Stomach (tissue), 9 donors: ENCODE data around the gene HOXC13. TPM values are rescaled to one million over a fixed set of nuclear protein-coding genes. Genes with fewer than 3 reads are reported as not detected.

Experiments used
- DNase-seq, 2 donors: peaks; one replicate each; pipeline versions ENCODE4 v3.0.0 to v3.0.0-alpha.2; 2013 to 2019
- H3K27ac ChIP-seq, 5 donors: fragments of 200-600 bp in 4 of 5; sonication (generic) in 4 of 5; one replicate each; pipeline ENCODE4 v1.5.1; 2013 to 2019; ENCODE audit warnings: mild to moderate bottlenecking in 1 of 5, moderate library complexity in 1 of 5
- H3K27me3 ChIP-seq, 3 donors: fragments of 200-600 bp; sonication (generic); one replicate each; pipeline ENCODE4 v1.5.1; 2017 to 2019; ENCODE audit warnings: mixed run types in 1 of 3
- H3K36me3 ChIP-seq, 4 donors: fragments of 200-600 bp; sonication (generic); 1 replicate in 3 of 4; 2 replicates in 1 of 4; pipeline ENCODE4 v1.5.1; 2016 to 2019
- H3K4me1 ChIP-seq, 4 donors: fragments of 200-600 bp; sonication (generic); one replicate each; pipeline ENCODE4 v1.5.1; 2016 to 2019
- H3K4me3 ChIP-seq, 4 donors: fragments of 200-600 bp; sonication (generic) in 3 of 4; one replicate each; pipeline ENCODE4 v1.5.1; 2016 to 2019; ENCODE audit warnings: mild to moderate bottlenecking in 1 of 4
- H3K9me3 ChIP-seq, 4 donors: fragments of 200-600 bp; sonication (generic); one replicate each; pipeline ENCODE4 v1.5.1; 2016 to 2019
- EP300 ChIP-seq: sonication (generic); formaldehyde crosslinking; IDR thresholded peaks from one replicate; pipeline ENCODE4 v1.6.1; 2017; ENCODE audit warnings: antibody characterized with exemption
- POLR2A ChIP-seq, 4 donors: fragments of 450-650 bp; IDR thresholded peaks; one replicate each; pipeline ENCODE4 v1.6.1; 2016; ENCODE audit warnings: antibody characterized with exemption in 4 of 4, control low read depth in 2 of 4, mild to moderate bottlenecking in 1 of 4, moderate library complexity in 1 of 4
- POLR2AphosphoS5 ChIP-seq, 3 donors: sonication (generic); formaldehyde crosslinking; IDR thresholded peaks; one replicate each; pipeline ENCODE4 v1.6.1; 2016; ENCODE audit warnings: antibody characterized with exemption in 3 of 3
- WGBS, 5 donors: extraction: QIAGEN DNeasy Blood & Tissue Kit in 3 of 5; methylation state at CpG; one replicate each; pipeline versions ENCODE4 v1.1.5 to v1.1.7; 2013 to 2018; 5-methylcytosine and 5-hydroxymethylcytosine counted together
- intact Hi-C: fragments of 100-400 bp; cut with DNase I; formaldehyde crosslinking; loops from one replicate; pipeline ENCODE4 v1.15.1; 2023; ENCODE audit warnings: low total_unique reads
- polyA plus RNA-seq, 3 donors: library from polyadenylated mRNA; stranded (reverse); fragments of 200-250 nt; gene quantifications; one replicate each; pipeline ENCODE4 v1.2.3, GENCODE V29; 2013
- total RNA-seq, 5 donors: library from RNA; depleted of rRNA; stranded (reverse); fragments of >200 nt; gene quantifications; one replicate each; pipeline versions ENCODE4 v1.1.0 to v1.2.3, GENCODE V29; 2014 to 2016
- TF ChIP-seq, protein P1 (sequence below), 7 experiments: fragments of 450-650 bp in 4 of 7; fragments of 200-600 bp in 3 of 7; sonication (generic) in 3 of 7; IDR thresholded peaks; one replicate each; pipeline ENCODE4 v1.5.1; 2016 to 2019; ENCODE audit warnings: antibody characterized with exemption in 7 of 7, control low read depth in 2 of 7, mild to moderate bottlenecking in 1 of 7
- donor health status: healthy with polysubstance abuse.
- donor health status: Bipolar disorder and iron deficiency.
- donor health status: healthy.

Gene HOXC13
- total and polyA plus RNA-seq, 8 donors: not detected

DNA sequence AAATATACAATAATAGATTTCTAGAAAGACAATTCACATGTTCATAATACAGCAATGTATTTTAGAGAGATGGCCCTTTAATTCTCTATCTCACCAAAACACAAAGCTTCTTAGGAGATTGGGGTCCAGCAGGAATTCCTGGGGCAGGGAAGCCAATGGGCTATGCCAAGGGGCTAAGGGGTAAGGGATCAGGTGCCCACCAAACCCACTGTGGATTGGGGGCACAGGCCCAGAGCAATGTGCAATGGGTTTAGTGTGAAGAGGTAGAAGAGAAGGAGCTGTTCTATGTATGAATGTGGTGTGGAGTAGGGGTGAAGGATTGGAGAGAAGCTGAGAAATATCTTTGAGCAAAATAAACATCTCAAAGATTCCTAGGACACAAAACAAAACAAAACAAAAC lies 2.6 kb downstream of the HOXC13 start:
- no peaks in the 10 kb centered on the region for H3K36me3 ChIP-seq
- H3K27me3 ChIP-seq: peaks cover 47 to 100% (median 97%) of the 10 kb centered on the region in 3 donors
- H3K4me1 ChIP-seq: peaks cover 0 to 31% (median 15%) of the 10 kb centered on the region in 4 donors
- DNase-seq: no peak
- TF ChIP-seq, protein P1, sequence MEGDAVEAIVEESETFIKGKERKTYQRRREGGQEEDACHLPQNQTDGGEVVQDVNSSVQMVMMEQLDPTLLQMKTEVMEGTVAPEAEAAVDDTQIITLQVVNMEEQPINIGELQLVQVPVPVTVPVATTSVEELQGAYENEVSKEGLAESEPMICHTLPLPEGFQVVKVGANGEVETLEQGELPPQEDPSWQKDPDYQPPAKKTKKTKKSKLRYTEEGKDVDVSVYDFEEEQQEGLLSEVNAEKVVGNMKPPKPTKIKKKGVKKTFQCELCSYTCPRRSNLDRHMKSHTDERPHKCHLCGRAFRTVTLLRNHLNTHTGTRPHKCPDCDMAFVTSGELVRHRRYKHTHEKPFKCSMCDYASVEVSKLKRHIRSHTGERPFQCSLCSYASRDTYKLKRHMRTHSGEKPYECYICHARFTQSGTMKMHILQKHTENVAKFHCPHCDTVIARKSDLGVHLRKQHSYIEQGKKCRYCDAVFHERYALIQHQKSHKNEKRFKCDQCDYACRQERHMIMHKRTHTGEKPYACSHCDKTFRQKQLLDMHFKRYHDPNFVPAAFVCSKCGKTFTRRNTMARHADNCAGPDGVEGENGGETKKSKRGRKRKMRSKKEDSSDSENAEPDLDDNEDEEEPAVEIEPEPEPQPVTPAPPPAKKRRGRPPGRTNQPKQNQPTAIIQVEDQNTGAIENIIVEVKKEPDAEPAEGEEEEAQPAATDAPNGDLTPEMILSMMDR (IDR thresholded peaks at IDR 0.05): no peak
- TF ChIP-seq POLR2AphosphoS5 (IDR thresholded peaks at IDR 0.05): no peak
- no peak for TF ChIP-seq POLR2A (IDR thresholded peaks at IDR 0.05)
- no peak for TF ChIP-seq EP300
- H3K9me3 ChIP-seq: no peaks in the 10 kb centered on the region
- intact Hi-C loops: no loop called here
- H3K27ac ChIP-seq: no peak overlapping the region
- H3K4me3 ChIP-seq: no peak overlapping the region

GRCh38 chr12:53941750-53942149 lies 3.1 kb downstream of the HOXC13 start:
- Histone ChIP-seq H3K4me3 (no peak overlapping the region), H3K9me3 (no peaks in the 10 kb centered on the region), H3K27me3 (peaks cover 45 to 100% (median 97%) of the 10 kb centered on the region in 3 donors), H3K36me3 (no peaks in the 10 kb centered on the region), H3K27ac (no peak overlapping the region), H3K4me1 (peaks cover 0 to 31% (median 15%) of the 10 kb centered on the region in 4 donors)
- WGBS, 5 donors: 10 to 26% (median 19%) methylated on average over 5 of the region's 5 CpGs
- TF ChIP-seq, protein P1 (IDR thresholded peaks at IDR 0.05): no peak
- TF ChIP-seq POLR2A (IDR thresholded peaks at IDR 0.05) (no peak), EP300 (no peak), POLR2AphosphoS5 (IDR thresholded peaks at IDR 0.05) (no peak)
- DNase-seq: no peak
- intact Hi-C loops: no loop called here

DNA sequence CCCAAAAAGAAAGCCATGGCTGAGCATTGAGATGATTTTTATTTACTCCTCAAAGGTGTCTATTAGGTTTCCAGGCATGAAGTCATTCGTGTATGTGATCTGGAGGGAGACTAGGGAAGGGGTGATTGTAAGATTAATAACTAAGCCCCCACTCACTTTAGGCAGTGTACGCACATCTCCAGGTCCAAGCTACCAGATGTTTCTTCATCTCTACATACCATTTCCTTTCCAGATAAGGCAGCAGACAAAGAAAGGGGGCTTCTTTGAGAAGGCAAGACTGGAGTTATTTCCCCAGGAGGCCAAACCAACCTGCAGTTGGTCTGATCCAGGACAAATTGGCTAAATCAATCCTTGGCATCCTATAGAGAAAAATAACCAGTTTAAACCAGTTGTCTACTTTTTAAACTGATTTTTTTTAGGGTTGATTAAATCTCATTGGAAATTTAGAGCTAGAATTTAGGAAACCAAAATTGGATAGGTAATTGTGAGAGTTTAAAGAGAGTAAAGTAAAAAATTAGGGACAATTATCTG lies 3.9 kb downstream of the HOXC13 start:
- H3K27ac ChIP-seq: no peak overlapping the region
- no peak for DNase-seq
- intact Hi-C loops: no loop called here
- no peaks in the 10 kb centered on the region for H3K9me3 ChIP-seq
- WGBS, 5 donors: 7 to 22% (median 13%) methylated on average over 2 of the region's 2 CpGs
- peaks cover 0 to 31% (median 15%) of the 10 kb centered on the region in 4 donors for H3K4me1 ChIP-seq
- H3K4me3 ChIP-seq: no peak overlapping the region
- H3K27me3 ChIP-seq: peaks cover 42 to 100% (median 95%) of the 10 kb centered on the region in 3 donors
- TF ChIP-seq EP300: no peak
- TF ChIP-seq POLR2A (IDR thresholded peaks at IDR 0.05): no peak
- TF ChIP-seq POLR2AphosphoS5 (IDR thresholded peaks at IDR 0.05): no peak
- TF ChIP-seq, protein P1 (IDR thresholded peaks at IDR 0.05): no peak
- no peaks in the 10 kb centered on the region for H3K36me3 ChIP-seq

- Histone ChIP-seq H3K27me3 (peaks cover 34 to 100% (median 95%) of the 10 kb centered on the region in 3 donors), H3K36me3 (no peaks in the 10 kb centered on the region), H3K4me3 (no peak overlapping the region), H3K27ac (no peak overlapping the region), H3K4me1 (peaks cover 0 to 15% (median 6%) of the 10 kb centered on the region in 4 donors), H3K9me3 (no peaks in the 10 kb centered on the region)
- no peak for DNase-seq
- intact Hi-C loops: no loop called here
- no peak for TF ChIP-seq EP300
- no peak for TF ChIP-seq POLR2A (IDR thresholded peaks at IDR 0.05)
- TF ChIP-seq POLR2AphosphoS5 (IDR thresholded peaks at IDR 0.05): no peak
- TF ChIP-seq, protein P1 (IDR thresholded peaks at IDR 0.05): no peak
- WGBS, 5 donors: 7 to 18% (median 14%) methylated on average over 4 of the region's 4 CpGs
Observed at GRCh38 chr12:53944209-53944608, 5.6 kb downstream of the HOXC13 start.
